HG03378 (cell line): ENCODE results near the gene USP22.

Experiments
- ATAC-seq: cut with Tn5 transposase; IDR thresholded peaks from one replicate; pipeline ENCODE4 v1.9.1; 2021; ENCODE audit warnings: mild to moderate bottlenecking, moderate library complexity; ENCODE audit not compliant: unreplicated experiment

The USP22 gene

GRCh38 chr17:21021208-21021803 is 21.5 kb downstream of the USP22 start:
- no peak for ATAC-seq

GRCh38 chr17:21020622-21021021 is 22.2 kb downstream of the USP22 start:
- ATAC-seq, result no peak

- ATAC-seq, result no peak
Measured at GRCh38 chr17:21019976-21020586, 22.7 kb downstream of the USP22 start.

GRCh38 chr17:21018894-21019293 is 23.9 kb downstream of the USP22 start:
- no peak for ATAC-seq

GRCh38 chr17:21017861-21018260 is 24.9 kb downstream of the USP22 start:
- ATAC-seq, result no peak

GRCh38 chr17:21017256-21017655 is 25.6 kb downstream of the USP22 start:
- ATAC-seq, result no peak

GRCh38 chr17:21016826-21017225 is 26.0 kb downstream of the USP22 start:
- ATAC-seq, result no peak

- ATAC-seq, result no peak
Measured at GRCh38 chr17:21015564-21015963, 27.2 kb downstream of the USP22 start.

GRCh38 chr17:21014498-21014897 is 28.3 kb downstream of the USP22 start:
- ATAC-seq, result no peak

- no peak for ATAC-seq
Measured at GRCh38 chr17:21013983-21014382, 28.8 kb downstream of the USP22 start.

GRCh38 chr17:21012736-21013135 is 30.1 kb downstream of the USP22 start:
- no peak for ATAC-seq

- no peak for ATAC-seq
Measured at GRCh38 chr17:21010705-21011596, 31.9 kb downstream of the USP22 start.

GRCh38 chr17:21008992-21009671 is 33.7 kb downstream of the USP22 start:
- ATAC-seq, result no peak

GRCh38 chr17:21008160-21008915 is 34.5 kb downstream of the USP22 start:
- no peak for ATAC-seq

GRCh38 chr17:21007646-21008045 is 35.2 kb downstream of the USP22 start:
- no peak for ATAC-seq

- ATAC-seq, result no peak
Measured at GRCh38 chr17:21005803-21006202, 37.0 kb downstream of the USP22 start.

GRCh38 chr17:21005367-21005766 is 37.4 kb downstream of the USP22 start:
- no peak for ATAC-seq

GRCh38 chr17:21004016-21004930 is 38.5 kb downstream of the USP22 start:
- no peak for ATAC-seq

GRCh38 chr17:21003007-21003621 is 39.7 kb downstream of the USP22 start:
- no peak for ATAC-seq
